Measurements from ENCODE around the gene MRPL54.

Gene MRPL54

GRCh38 chr19:3801412-3802096 lies 39.1 kb downstream of the MRPL54 start:
- WGBS, 2 experiments, result 4% methylated on average over 46 of the region's 46 CpGs
- peaks cover 4% of the 10 kb centered on the region for H3K4me1 ChIP-seq (ENCODE audit: control insufficient read depth, insufficient read depth, low read length)
- H3K27ac ChIP-seq (ENCODE audit: insufficient read depth, low read depth, low read length, poor library complexity, severe bottlenecking), result no peak overlapping the region
- H3K4me3 ChIP-seq (ENCODE audit: insufficient read depth, low read depth, low read length), result no peak overlapping the region
- H3K27me3 ChIP-seq (ENCODE audit: control insufficient read depth, insufficient read depth, low read length, poor library complexity, severe bottlenecking), result peaks cover 37% of the 10 kb centered on the region
- H3K36me3 ChIP-seq (ENCODE audit: control insufficient read depth, insufficient read depth, low read length), result no peaks in the 10 kb centered on the region
- no peaks in the 10 kb centered on the region for H3K9me3 ChIP-seq (ENCODE audit: control insufficient read depth, low read length)

DNA sequence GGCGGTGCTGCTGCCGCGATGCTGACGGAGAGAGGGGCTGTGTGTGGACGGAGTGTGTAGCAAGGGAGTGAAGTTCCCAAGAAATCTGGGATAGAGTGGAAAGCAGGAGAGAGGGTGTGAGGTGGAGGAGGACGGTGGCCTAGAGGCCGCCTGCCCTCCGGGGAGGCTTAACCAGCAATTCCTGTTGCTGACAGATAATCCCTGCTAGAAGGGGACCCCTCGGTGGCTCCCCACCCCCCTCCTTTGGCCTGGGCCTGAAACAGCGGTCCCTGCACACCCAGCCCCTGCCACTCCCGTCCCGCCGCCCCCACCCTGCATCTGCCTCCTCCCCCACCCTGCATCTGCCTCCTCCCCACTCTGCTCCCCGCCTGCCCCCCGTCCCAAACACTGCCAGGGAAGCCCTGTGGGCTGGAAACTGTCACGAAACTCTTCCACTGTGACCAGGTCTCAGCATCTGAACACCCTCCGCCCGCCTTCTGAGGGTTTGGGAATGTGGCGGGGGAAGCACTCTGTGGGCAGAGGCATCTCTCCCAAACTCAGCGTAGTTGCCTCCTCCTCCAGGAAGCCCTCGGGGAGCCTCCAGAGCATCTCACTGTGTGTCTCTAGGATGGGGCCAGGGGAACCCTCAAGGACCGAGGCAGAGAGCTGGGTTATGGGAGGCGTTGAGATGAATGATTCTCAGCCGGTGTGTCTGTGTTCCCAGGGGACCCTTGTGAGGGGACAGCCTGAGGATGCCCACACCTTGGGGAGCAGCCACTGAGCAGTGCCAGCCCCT lies 40.8 kb downstream of the MRPL54 start:
- no peaks in the 10 kb centered on the region for H3K36me3 ChIP-seq (ENCODE audit: control insufficient read depth, insufficient read depth, low read length)
- 86 to 89% methylated on average over 21 to 24 of the region's 24 CpGs for WGBS, 2 experiments
- H3K4me1 ChIP-seq (ENCODE audit: control insufficient read depth, insufficient read depth, low read length), result peaks cover 4% of the 10 kb centered on the region
- peaks cover 37% of the 10 kb centered on the region for H3K27me3 ChIP-seq (ENCODE audit: control insufficient read depth, insufficient read depth, low read length, poor library complexity, severe bottlenecking)
- H3K9me3 ChIP-seq (ENCODE audit: control insufficient read depth, low read length), result no peaks in the 10 kb centered on the region
- no peak overlapping the region for H3K4me3 ChIP-seq (ENCODE audit: insufficient read depth, low read depth, low read length)
- H3K27ac ChIP-seq (ENCODE audit: insufficient read depth, low read depth, low read length, poor library complexity, severe bottlenecking), result no peak overlapping the region

- Histone ChIP-seq H3K27me3 (ENCODE audit: control insufficient read depth, insufficient read depth, low read length, poor library complexity, severe bottlenecking) (peaks cover 37% of the 10 kb centered on the region), H3K4me3 (ENCODE audit: insufficient read depth, low read depth, low read length) (no peak overlapping the region), H3K9me3 (ENCODE audit: control insufficient read depth, low read length) (no peaks in the 10 kb centered on the region), H3K36me3 (ENCODE audit: control insufficient read depth, insufficient read depth, low read length) (no peaks in the 10 kb centered on the region), H3K27ac (ENCODE audit: insufficient read depth, low read depth, low read length, poor library complexity, severe bottlenecking) (no peak overlapping the region), H3K4me1 (ENCODE audit: control insufficient read depth, insufficient read depth, low read length) (peaks cover 4% of the 10 kb centered on the region)
- 91 to 92% methylated on average over 10 of the region's 10 CpGs for WGBS, 2 experiments
Measured at GRCh38 chr19:3803986-3804385, 41.5 kb downstream of the MRPL54 start.

- WGBS, 2 experiments, result 90% methylated on average over 13 of the region's 13 CpGs
- H3K4me3 ChIP-seq (ENCODE audit: insufficient read depth, low read depth, low read length), result no peak overlapping the region
- H3K27ac ChIP-seq (ENCODE audit: insufficient read depth, low read depth, low read length, poor library complexity, severe bottlenecking), result no peak overlapping the region
- peaks cover 37% of the 10 kb centered on the region for H3K27me3 ChIP-seq (ENCODE audit: control insufficient read depth, insufficient read depth, low read length, poor library complexity, severe bottlenecking)
- no peaks in the 10 kb centered on the region for H3K36me3 ChIP-seq (ENCODE audit: control insufficient read depth, insufficient read depth, low read length)
- H3K9me3 ChIP-seq (ENCODE audit: control insufficient read depth, low read length), result no peaks in the 10 kb centered on the region
- H3K4me1 ChIP-seq (ENCODE audit: control insufficient read depth, insufficient read depth, low read length), result peaks cover 4% of the 10 kb centered on the region
Measured at GRCh38 chr19:3804429-3804828, 41.9 kb downstream of the MRPL54 start.

DNA sequence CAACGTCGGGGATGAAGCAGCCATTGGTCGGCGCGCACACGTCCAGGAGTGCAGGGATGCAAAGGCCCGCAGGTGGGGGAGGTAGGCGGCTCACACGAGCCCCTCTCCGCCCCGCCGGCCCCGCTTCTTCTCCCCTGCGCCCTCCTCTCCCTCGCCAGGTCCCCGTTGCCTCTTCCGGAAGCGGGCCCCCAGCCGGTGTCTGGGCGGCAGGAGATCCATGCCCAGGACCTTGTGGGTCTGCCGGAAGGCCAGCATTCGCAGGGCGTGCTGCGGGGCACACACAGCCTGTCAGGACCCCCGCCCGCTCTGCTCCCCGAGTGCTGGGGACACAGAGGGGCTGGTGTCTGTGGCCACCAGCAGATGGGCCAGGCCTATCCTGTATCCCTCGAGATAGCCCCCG lies 43.4 kb downstream of the MRPL54 start:
- WGBS, 2 experiments, result 93% methylated on average over 29 of the region's 29 CpGs
- Histone ChIP-seq H3K4me3 (ENCODE audit: insufficient read depth, low read depth, low read length) (no peak overlapping the region), H3K27me3 (ENCODE audit: control insufficient read depth, insufficient read depth, low read length, poor library complexity, severe bottlenecking) (peaks cover 23% of the 10 kb centered on the region), H3K27ac (ENCODE audit: insufficient read depth, low read depth, low read length, poor library complexity, severe bottlenecking) (no peak overlapping the region), H3K9me3 (ENCODE audit: control insufficient read depth, low read length) (no peaks in the 10 kb centered on the region), H3K4me1 (ENCODE audit: control insufficient read depth, insufficient read depth, low read length) (peaks cover 4% of the 10 kb centered on the region), H3K36me3 (ENCODE audit: control insufficient read depth, insufficient read depth, low read length) (no peaks in the 10 kb centered on the region)

DNA sequence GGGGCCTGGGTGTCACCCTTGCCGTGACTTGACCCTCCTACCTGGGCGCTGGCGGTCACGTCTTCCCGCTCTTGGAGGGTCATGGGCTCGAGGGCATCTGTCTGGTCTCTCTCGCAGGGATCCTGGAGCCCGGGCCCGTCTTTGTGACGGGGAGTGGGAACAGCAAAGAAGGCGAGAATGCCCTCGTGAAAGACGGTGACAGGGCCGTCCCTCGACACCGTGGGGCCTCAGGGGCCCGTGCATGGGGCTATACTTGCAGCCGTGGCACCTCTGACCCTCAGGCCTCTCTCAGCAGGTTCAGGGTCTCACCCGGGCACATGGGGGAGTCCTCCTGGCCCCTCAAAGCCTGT lies 44.6 kb downstream of the MRPL54 start:
- no peak overlapping the region for H3K4me3 ChIP-seq (ENCODE audit: insufficient read depth, low read depth, low read length)
- 92 to 94% methylated on average over 19 of the region's 19 CpGs for WGBS, 2 experiments
- no peak overlapping the region for H3K27ac ChIP-seq (ENCODE audit: insufficient read depth, low read depth, low read length, poor library complexity, severe bottlenecking)
- H3K9me3 ChIP-seq (ENCODE audit: control insufficient read depth, low read length), result no peaks in the 10 kb centered on the region
- peaks cover 10% of the 10 kb centered on the region for H3K27me3 ChIP-seq (ENCODE audit: control insufficient read depth, insufficient read depth, low read length, poor library complexity, severe bottlenecking)
- no peaks in the 10 kb centered on the region for H3K36me3 ChIP-seq (ENCODE audit: control insufficient read depth, insufficient read depth, low read length)
- no peaks in the 10 kb centered on the region for H3K4me1 ChIP-seq (ENCODE audit: control insufficient read depth, insufficient read depth, low read length)

GRCh38 chr19:3807574-3808354 lies 45.3 kb downstream of the MRPL54 start:
- no peaks in the 10 kb centered on the region for H3K4me1 ChIP-seq (ENCODE audit: control insufficient read depth, insufficient read depth, low read length)
- no peaks in the 10 kb centered on the region for H3K9me3 ChIP-seq (ENCODE audit: control insufficient read depth, low read length)
- peaks cover 4% of the 10 kb centered on the region for H3K27me3 ChIP-seq (ENCODE audit: control insufficient read depth, insufficient read depth, low read length, poor library complexity, severe bottlenecking)
- no peaks in the 10 kb centered on the region for H3K36me3 ChIP-seq (ENCODE audit: control insufficient read depth, insufficient read depth, low read length)
- no peak overlapping the region for H3K27ac ChIP-seq (ENCODE audit: insufficient read depth, low read depth, low read length, poor library complexity, severe bottlenecking)
- 95 to 96% methylated on average over 35 of the region's 35 CpGs for WGBS, 2 experiments
- no peak overlapping the region for H3K4me3 ChIP-seq (ENCODE audit: insufficient read depth, low read depth, low read length)

- Histone ChIP-seq H3K4me1 (ENCODE audit: control insufficient read depth, insufficient read depth, low read length) (no peaks in the 10 kb centered on the region), H3K27me3 (ENCODE audit: control insufficient read depth, insufficient read depth, low read length, poor library complexity, severe bottlenecking) (no peaks in the 10 kb centered on the region), H3K27ac (ENCODE audit: insufficient read depth, low read depth, low read length, poor library complexity, severe bottlenecking) (no peak overlapping the region), H3K9me3 (ENCODE audit: control insufficient read depth, low read length) (no peaks in the 10 kb centered on the region), H3K4me3 (ENCODE audit: insufficient read depth, low read depth, low read length) (no peak overlapping the region), H3K36me3 (ENCODE audit: control insufficient read depth, insufficient read depth, low read length) (no peaks in the 10 kb centered on the region)
- WGBS, 2 experiments, result 93% methylated on average over 33 of the region's 33 CpGs
Measured at GRCh38 chr19:3808420-3809143, 46.1 kb downstream of the MRPL54 start.

DNA sequence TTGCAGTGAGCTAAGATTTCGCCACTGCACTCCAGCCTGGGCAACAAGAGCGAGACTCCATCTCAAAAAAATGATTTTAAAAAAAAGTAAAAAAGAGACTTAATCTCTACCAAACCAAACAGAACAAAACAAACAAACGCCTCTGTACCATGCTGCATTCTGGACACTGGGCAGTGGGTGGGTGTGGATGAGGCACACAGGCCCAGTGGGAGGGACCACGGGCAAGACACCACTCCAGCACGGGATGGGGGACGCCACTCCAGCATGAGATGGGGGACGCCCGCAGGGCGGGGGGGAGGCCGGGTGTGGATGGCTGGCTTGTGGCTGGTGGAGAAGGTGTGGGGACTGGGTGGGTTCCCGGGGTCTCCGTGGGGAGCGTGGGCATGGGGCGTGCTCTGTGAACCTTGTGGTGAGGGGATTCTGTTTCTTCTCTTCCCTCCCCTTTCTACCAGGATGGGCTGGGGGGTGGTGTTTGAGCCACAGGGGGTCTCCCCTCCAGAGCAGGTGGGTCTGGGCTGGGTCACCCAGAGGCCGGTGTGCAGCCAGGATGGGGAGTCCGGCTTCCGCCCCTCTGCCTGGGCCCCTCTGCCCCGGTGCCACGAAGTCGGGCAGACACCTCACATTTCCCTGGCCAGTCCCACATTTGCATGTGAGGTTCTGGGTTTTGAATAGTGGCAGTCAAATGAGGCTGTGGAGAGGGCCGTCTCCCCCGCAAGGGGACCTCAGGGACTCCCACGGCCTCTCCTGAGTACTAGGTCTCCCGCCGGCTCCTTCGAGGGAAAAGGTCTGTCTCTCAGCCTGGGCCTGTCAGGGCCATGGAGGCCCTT lies 47.6 kb downstream of the MRPL54 start:
- no peaks in the 10 kb centered on the region for H3K4me1 ChIP-seq (ENCODE audit: control insufficient read depth, insufficient read depth, low read length)
- no peak overlapping the region for H3K27ac ChIP-seq (ENCODE audit: insufficient read depth, low read depth, low read length, poor library complexity, severe bottlenecking)
- 93 to 94% methylated on average over 22 to 26 of the region's 26 CpGs for WGBS, 2 experiments
- no peaks in the 10 kb centered on the region for H3K36me3 ChIP-seq (ENCODE audit: control insufficient read depth, insufficient read depth, low read length)
- no peaks in the 10 kb centered on the region for H3K9me3 ChIP-seq (ENCODE audit: control insufficient read depth, low read length)
- no peak overlapping the region for H3K4me3 ChIP-seq (ENCODE audit: insufficient read depth, low read depth, low read length)
- H3K27me3 ChIP-seq (ENCODE audit: control insufficient read depth, insufficient read depth, low read length, poor library complexity, severe bottlenecking), result no peaks in the 10 kb centered on the region

Measured in ectodermal cell (in vitro differentiated cells).